NK-92 treated with Interleukin-12 subunit alpha and Interleukin-12 subunit beta, amount 100 ng/mL, for 24 hours (cell line): ENCODE measurements around the gene SHF.

Experiments
- DNase-seq: peaks from one replicate; lab custom pipeline; 2025; lab: John Stamatoyannopoulos, UW

Gene SHF

DNA sequence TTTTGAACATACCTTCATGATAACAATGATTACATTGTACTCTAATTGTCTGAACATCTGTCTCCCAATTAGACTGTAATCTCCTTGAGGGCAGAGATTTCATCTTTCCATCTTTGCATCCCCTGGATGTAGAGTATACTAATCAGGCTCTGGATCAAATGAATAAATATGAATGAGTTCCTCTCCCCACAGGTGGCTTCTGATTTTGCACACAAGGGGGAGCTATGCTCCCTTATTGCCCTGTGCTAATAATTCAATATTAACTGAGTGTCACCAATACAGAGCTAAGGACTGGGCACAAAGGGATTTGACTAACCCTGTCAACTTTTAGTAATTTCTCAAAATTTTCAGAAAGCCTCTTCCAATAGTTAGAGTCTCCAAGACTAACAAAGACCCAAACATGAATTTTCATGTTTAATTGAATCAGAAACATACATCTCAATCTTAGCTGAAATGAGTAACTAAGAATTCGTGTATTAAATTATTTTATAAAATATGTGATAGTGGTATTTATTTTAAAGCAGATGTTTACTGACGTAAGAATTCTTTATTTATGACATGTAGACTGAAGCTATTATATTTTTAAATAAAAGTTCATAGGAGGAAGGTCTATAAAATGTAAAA is 61.1 kb downstream of the SHF start:
- DNase-seq: no peak

DNA sequence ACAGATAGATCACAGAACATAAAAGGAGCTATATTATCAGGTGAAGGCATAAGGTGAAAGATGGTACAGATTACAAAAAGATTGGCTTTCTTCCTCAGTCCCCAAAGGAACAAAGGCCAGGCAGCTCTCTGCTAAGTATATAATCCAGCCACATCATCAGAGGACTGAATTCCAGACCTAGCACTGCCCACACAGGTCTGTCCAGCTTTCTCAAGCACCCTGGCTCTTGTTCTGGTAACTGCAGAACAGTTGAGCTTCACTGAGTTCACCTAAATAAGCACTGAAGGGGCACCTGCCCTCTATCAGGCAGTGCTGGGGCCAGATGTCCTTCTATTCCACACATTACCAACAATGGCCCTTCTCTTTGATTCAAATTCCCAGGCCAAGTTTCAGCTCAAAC is 64.4 kb downstream of the SHF start:
- no peak for DNase-seq

DNA sequence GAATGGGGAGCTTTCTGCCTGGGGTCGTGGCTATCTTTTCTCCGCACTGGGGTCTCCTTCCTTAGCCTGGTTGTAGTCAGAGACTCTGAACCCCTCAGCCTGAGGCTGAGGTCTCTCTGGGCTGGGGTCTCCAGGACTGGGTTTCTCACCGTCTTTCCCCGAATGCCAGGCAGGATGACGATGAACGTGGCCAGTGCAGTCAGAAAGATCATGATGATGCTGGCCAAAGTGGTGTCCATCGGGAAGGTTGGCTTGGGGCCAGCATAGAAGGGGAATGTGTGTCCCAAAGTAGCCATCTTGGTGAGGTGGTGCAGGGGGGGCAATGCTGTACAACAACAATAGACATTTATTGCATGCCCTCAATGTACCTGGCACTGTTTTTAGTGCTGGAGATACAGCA is 65.0 kb downstream of the SHF start:
- DNase-seq: no peak

GRCh38 chr15:45121706-45122417 is 65.9 kb downstream of the SHF start:
- DNase-seq: peak; percentile 17

DNA sequence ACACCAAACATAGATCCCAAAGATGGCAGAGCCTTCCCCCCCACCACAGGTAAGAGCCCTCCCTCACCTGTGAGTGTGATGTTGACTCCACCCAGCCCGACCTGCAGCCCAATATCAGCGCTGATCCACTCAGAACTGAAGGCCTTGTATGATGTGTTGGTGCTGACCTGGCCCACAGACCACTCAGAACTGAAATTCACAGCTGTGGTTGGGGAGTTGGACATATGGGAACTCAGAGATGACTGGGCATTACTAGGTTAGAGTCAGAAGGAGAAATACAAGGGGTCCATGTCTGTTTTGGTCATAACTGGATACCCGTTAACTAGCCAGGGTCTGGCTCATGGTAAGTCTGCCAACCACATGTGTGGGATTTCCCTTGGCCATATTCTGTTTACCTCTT is 66.7 kb downstream of the SHF start:
- DNase-seq: no peak

- no peak for DNase-seq
Measured at GRCh38 chr15:45120081-45120972, 67.4 kb downstream of the SHF start.

GRCh38 chr15:45118996-45119395 is 68.8 kb downstream of the SHF start:
- DNase-seq: no peak

- peak; percentile 54 for DNase-seq
Measured at GRCh38 chr15:45118131-45118588, 69.6 kb downstream of the SHF start.

DNA sequence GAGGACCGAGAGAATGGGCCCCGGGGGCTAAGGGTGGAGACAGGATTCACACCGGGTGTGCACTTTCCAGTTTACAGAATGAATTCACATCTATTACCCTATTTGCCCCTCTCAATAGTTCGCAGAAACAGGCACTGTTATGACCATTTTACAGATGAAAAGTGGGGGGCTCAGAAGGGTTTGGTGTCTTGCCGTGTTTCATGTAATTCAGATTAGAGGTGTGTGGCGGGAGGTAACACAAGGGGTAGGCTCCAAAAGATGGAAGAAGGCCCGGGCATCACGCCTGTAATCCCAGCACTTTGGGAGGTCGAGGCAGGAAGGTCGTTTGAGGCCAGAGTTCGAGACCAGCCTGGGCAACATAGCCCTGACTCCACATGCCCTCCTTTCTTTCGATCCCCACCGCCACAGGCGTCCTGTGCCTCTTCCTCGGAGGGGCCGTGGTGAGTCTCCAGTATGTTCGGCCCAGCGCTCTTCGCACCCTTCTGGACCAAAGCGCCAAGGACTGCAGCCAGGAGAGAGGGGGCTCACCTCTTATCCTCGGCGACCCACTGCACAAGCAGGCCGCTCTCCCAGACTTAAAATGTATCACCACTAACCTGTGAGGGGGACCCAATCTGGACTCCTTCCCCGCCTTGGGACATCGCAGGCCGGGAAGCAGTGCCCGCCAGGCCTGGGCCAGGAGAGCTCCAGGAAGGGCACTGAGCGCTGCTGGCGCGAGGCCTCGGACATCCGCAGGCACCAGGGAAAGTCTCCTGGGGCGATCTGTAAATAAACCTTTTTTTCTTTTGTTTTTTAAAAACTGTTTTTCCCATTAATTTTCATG is 70.2 kb downstream of the SHF start:
- no peak for DNase-seq
